MG63 (cell line): ENCODE results near the gene CCDC93. TPM values are rescaled to one million over a fixed set of nuclear protein-coding genes. Genes with fewer than 3 reads are reported as not detected.
"Not testable (repeated sequence)": the region's sequence is repeated elsewhere in the genome, so short reads cannot be mapped to it uniquely, and the experiment has no call there.

Experiments used
- DNase-seq: peaks from one replicate; pipeline ENCODE4 v3.0.0-alpha.2; 2020
- H3K27me3 ChIP-seq: fragments of 250-450 bp; sonication (Bioruptor Pico); 2 replicates; pipeline ENCODE4 v1.5.1; 2020; ENCODE audit warnings: mild to moderate bottlenecking, moderate library complexity
- H3K36me3 ChIP-seq: fragments of 250-450 bp; sonication (Bioruptor Pico); 2 replicates; pipeline ENCODE4 v1.5.1; 2020; ENCODE audit warnings: mild to moderate bottlenecking, moderate library complexity
- H3K4me3 ChIP-seq: fragments of 250-450 bp; sonication (Bioruptor Pico); 2 replicates; pipeline ENCODE4 v1.5.1; 2020; ENCODE audit warnings: mild to moderate bottlenecking, moderate library complexity
- H3K9me3 ChIP-seq: fragments of 250-450 bp; sonication (Bioruptor Pico); 2 replicates; pipeline ENCODE4 v1.5.1; 2020; ENCODE audit warnings: mild to moderate bottlenecking, moderate library complexity
- total RNA-seq: library from RNA; depleted of rRNA; stranded (reverse); fragments of >200 nt; shearing (Covaris generic); gene quantifications from 2 replicates; pipeline ENCODE4 v1.2.3, GENCODE V29; 2014; ENCODE audit warnings: low replicate concordance; rRNA removed

Gene CCDC93
- total RNA-seq, 1 experiment from 2014 or later: 13.2 TPM

DNA sequence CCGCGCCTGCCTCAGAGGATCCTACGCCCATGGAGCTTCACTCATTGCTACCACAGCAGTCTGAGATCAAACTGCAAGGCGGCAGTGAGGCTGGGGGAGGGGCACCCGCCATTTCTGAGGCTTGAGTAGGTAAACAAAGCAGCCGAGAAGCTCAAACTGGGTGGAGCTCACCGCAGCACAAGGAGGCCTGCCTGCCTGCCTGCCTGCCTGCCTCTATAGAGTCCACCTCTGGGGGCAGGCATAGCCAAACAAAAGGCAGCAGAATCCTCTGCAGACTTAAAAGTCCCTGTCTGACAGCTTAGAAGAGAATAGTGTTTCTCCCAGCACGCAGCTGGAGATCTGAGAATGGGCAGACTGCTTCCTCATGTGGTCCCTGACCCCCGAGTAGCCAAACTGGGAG, 90.4 kb downstream of the CCDC93 start:
- not testable (repeated sequence) for DNase-seq

DNA sequence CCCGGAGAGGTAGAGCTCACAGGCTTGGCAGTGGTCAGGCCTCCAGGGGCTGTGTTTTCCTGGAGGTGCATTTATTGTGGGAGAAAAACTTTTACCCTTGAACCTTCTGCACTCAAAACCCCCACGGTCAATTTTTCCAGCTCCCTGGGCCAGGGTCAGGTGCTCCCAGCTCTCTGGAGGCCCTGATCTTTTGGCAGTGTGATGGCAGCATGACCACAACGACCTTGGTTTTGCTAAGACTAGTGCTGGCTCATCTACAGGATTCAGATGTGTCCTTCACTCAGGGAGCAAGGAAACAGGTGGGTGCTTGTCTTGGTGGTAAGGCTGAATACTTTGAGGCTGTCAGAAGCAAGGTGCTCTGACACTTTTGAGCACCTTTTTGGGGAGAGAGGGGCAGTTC, 92.3 kb downstream of the CCDC93 start:
- no peak for DNase-seq
- Histone ChIP-seq H3K4me3 (no peak overlapping the region), H3K27me3 (no peaks in the 10 kb centered on the region), H3K36me3 (peaks cover 41% of the 10 kb centered on the region), H3K9me3 (no peaks in the 10 kb centered on the region)

More for the DNA sequence above, 90.4 kb downstream of the CCDC93 start:
- not testable (repeated sequence) for H3K27me3 ChIP-seq, H3K4me3 ChIP-seq, H3K9me3 ChIP-seq
- peaks cover 38% of the 10 kb centered on the region for H3K36me3 ChIP-seq

DNA sequence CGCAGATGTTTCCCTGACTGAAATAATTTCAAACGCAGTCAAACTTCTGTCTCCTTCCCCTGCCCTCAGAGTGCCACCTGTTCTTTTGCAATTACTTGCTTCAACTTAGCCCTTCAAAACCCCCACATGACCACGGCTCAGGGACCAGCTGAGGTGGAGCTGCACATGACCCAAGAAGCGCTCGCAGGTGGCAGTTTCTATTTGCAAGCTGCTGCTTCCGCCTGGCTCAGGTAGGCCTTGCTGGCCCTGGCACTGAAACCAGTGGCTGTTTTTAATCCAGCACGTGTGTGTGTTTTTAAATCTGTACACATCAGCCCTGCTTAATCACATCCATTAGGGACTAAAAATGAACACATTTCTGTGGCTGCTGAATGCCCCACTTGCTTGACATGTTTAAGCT, 95.3 kb downstream of the CCDC93 start:
- Histone ChIP-seq H3K27me3 (no peaks in the 10 kb centered on the region), H3K4me3 (no peak overlapping the region), H3K9me3 (no peaks in the 10 kb centered on the region), H3K36me3 (peaks cover 32% of the 10 kb centered on the region)
- no peak for DNase-seq

DNA sequence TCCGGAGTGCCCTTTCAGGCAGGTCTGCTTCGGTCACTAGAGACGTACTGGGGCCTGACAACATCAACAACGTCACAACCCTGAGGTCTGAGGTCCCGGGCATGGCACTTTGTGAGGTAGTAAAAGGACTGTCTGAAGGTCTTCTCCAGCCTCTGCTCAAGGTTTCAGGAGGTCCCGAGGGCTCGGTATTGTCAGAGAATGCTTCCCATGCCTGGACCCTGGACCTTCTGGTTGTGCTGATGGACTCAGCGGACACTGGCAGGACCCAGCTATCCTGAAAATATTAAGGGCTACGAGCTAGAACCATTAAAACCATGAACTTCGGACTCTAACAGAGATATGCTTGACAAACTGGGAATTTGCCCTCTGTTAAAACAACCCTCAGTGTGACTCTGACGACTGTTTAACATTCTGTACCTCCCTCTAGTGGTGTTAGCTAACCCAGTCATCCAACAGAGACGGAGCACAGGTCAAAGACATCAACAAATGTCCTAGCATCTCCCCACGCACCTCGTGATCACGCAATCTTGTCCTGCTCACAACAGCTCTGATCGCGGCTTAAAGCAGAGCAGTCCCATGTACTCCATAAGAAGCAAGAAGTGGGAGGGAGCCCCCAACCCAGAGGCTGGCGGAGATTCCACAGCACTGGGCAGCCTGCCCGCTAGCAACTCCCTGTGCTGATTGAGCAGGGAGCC, 96.5 kb downstream of the CCDC93 start:
- H3K27me3 ChIP-seq: no peaks in the 10 kb centered on the region
- DNase-seq: no peak
- H3K9me3 ChIP-seq: no peaks in the 10 kb centered on the region
- H3K36me3 ChIP-seq: peaks cover 31% of the 10 kb centered on the region
- H3K4me3 ChIP-seq: no peak overlapping the region

DNA sequence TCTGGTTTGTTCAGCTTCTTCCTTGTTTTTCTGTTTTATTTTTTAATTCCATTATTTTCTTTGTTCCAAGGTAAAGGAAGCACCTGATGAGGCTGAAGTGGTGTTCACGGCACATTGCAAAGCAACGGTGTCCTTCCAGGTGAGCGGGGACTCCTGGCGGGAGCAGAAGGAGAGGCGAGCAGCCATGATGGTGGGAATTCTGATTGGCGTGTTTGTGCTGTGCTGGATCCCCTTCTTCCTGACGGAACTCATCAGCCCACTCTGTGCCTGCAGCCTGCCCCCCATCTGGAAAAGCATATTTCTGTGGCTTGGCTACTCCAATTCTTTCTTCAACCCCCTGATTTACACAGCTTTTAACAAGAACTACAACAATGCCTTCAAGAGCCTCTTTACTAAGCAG, 110.9 kb downstream of the CCDC93 start:
- DNase-seq: no peak
- Histone ChIP-seq H3K27me3 (no peaks in the 10 kb centered on the region), H3K9me3 (peaks cover 2% of the 10 kb centered on the region; the same call in 1 of the 2 replicates), H3K4me3 (no peak overlapping the region), H3K36me3 (no peaks in the 10 kb centered on the region)

DNA sequence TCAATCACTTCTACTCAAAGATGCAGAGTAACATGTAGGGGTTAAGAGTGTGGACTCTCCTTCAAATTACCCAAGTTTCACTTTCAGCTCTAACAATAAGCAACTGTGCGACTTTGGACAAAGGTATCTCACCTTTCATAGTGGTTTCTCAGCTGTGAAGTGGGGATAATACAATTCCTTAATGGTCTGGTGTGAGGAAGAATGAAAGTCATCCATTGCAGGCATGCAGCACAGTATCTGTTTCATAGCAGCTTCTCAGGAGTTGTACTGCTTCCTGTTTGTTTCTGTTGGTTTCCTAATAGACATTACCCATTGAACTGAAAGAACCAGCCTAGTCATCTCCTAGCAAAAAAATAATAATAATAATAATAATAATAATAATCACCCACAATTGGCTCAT, 125.0 kb downstream of the CCDC93 start:
- Histone ChIP-seq H3K9me3 (no peaks in the 10 kb centered on the region), H3K36me3 (no peaks in the 10 kb centered on the region), H3K27me3 (no peaks in the 10 kb centered on the region), H3K4me3 (no peak overlapping the region)
- DNase-seq: no peak

DNA sequence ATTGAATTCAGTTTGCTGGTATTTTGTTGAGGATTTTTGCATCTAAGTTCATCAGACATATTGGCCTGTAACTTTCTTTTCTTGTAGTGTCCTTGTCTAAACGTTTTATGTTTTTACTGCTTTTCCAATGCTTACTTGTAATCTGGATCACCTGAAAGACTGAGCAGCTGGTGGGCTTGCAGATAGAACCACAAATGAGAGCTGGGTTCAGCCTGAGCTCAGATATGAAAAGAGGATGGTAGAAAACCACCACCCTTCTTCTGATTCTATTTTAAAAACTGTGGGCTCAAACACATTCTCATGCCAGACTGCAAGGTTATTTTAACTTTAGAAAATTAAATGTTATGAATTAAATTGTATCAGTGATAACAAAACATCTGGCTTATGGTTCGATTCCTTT, 128.6 kb downstream of the CCDC93 start:
- H3K36me3 ChIP-seq: no peaks in the 10 kb centered on the region
- H3K27me3 ChIP-seq: no peaks in the 10 kb centered on the region
- no peaks in the 10 kb centered on the region for H3K9me3 ChIP-seq
- H3K4me3 ChIP-seq: no peak overlapping the region
- DNase-seq: no peak

DNA sequence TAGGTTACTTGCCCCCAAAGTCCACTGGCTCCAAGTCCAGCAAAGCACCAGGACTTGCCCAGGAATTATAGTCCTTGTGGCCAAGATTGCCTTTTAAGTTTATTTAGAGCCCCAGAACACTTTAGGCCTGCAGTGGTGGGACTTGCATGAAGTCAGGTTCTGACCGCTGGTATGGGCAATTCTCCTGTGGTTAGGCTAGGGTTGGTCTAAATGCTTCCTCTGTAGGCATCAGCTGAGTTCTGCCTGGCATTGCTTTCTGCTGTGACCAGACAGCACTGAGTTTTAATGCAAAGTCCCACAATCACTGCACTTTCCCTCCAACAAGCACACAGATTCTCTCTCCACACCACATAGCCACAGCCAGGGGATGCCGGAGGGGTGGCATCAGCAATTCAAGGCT, 134.9 kb downstream of the CCDC93 start:
- H3K36me3 ChIP-seq: no peaks in the 10 kb centered on the region

DNA sequence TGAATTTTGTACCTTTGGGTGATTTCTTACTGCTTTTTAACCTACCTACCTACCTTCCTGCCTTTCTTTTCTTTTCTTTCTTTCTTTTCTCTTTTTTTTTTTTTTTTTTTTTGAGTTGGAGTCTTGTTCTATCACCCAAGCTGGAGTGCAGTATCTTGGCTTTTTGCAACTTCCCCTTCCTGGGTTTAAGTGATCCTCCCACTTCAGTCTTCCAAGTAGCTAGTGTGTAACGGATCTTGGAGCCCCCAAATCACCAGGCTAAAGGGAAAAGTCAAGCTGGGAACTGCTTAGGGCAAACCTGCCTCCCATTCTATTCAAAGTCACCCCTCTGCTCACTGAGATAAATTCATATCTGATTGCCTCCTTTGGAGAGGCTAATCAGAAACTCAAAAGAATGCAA, 138.1 kb downstream of the CCDC93 start:
- Histone ChIP-seq H3K27me3 (no peaks in the 10 kb centered on the region), H3K4me3 (no peak overlapping the region), H3K36me3 (no peaks in the 10 kb centered on the region), H3K9me3 (no peaks in the 10 kb centered on the region)
- DNase-seq: no peak

More for the DNA sequence above, 134.9 kb downstream of the CCDC93 start:
- Histone ChIP-seq H3K4me3 (no peak overlapping the region), H3K9me3 (no peaks in the 10 kb centered on the region), H3K27me3 (no peaks in the 10 kb centered on the region)
- no peak for DNase-seq

Other genes starting within 250 kb of the CCDC93 start
- 40.2 and 46.7 TPM in 2 replicates for gene DDX18, start 199.4 kb downstream of the CCDC93 start, total RNA-seq
- gene INSIG2, start 74.4 kb upstream of the CCDC93 start, total RNA-seq: 5.7 and 7.7 TPM in 2 replicates